HCT116 (cell line): ENCODE measurements around the gene MCL1. TPM values are rescaled to one million over a fixed set of nuclear protein-coding genes. Genes with fewer than 3 reads are reported as not detected.
A peak's percentile ranks its signal among the peaks of the same experiment; 100 is the strongest.

Source experiments
- ATAC-seq: fragments of 200-7000 bp; cut with Tn5 transposase; 2 replicates; pipeline ENCODE4 v1.9.1; 2020; ENCODE audit warnings: mild to moderate bottlenecking, moderate library complexity
- BruUV-seq: library from RNA; stranded (reverse); fragments of 400-500 nt; replicated peaks from 2 replicates; lab custom pipeline; 2021; lab: Mats Ljungman, UMichigan
- CTCF ChIA-PET: fragments of 300-600 bp; sonication (Branson Sonifier 250); formaldehyde crosslinking; loops from one replicate; lab custom pipeline; 2021; ENCODE audit warnings: antibody characterized with exemption; lab: Charles Lee
- POLR2A ChIA-PET: fragments of 300-600, 350-600 bp; sonication (Branson Sonifier 250); formaldehyde crosslinking; loops from one replicate; lab custom pipeline; 2021; ENCODE audit warnings: antibody characterized with exemption; lab: Charles Lee
- RAD21 ChIA-PET, 2 experiments: fragments of 300-600 bp; sonication (Branson Sonifier 250); formaldehyde crosslinking; loops; one replicate each; lab custom pipeline; 2023; ENCODE audit warnings: low total read pairs in 2 of 2; ENCODE audit not compliant: uncharacterized antibody in 2 of 2, unreplicated experiment in 2 of 2, low non-redundant PET in 1 of 2; lab: Charles Lee
- DNase-seq: peaks from one replicate; pipeline ENCODE4 v3.0.0-alpha.2; 2010; ENCODE audit warnings: low read depth, low spot score
- H2AFZ ChIP-seq: fragments of 200-600 bp; shearing (Covaris generic), sonication (generic); 2 replicates; pipeline ENCODE4 v1.6.1; 2017; ENCODE audit warnings: low read depth, mixed run types, mixed read lengths, antibody characterized with exemption, low read length; ENCODE audit not compliant: poor library complexity, severe bottlenecking
- H3K27ac ChIP-seq: 2 replicates; pipeline ENCODE4 v1.5.1; 2012; ENCODE audit warnings: low read depth, low read length
- H3K27me3 ChIP-seq: fragments of 200-600 bp; sonication (generic); 2 replicates; pipeline ENCODE4 v1.6.1; 2016; ENCODE audit warnings: mixed run types, low read length, mixed read lengths; ENCODE audit not compliant: insufficient read depth
- H3K36me3 ChIP-seq, 2 experiments: fragments of 200-500 bp in 1 of 2; fragments of 200-600 bp in 1 of 2; sonication (Bioruptor generic) in 1 of 2; sonication (generic) in 1 of 2; 2 replicates each; pipeline versions ENCODE4 v1.5.1 to v1.6.1; 2014 to 2016; ENCODE audit warnings: low read length in 2 of 2, inconsistent platforms in 1 of 2, mixed read lengths in 1 of 2, mixed run types in 1 of 2; ENCODE audit not compliant: insufficient read depth in 2 of 2, control insufficient read depth in 1 of 2
- H3K4me1 ChIP-seq, 2 experiments: fragments of 200-600 bp in 1 of 2; sonication (generic) in 1 of 2; 2 replicates each; pipeline versions ENCODE4 v1.5.1 to v1.6.1; 2012 to 2017; ENCODE audit warnings: low read length in 2 of 2, inconsistent platforms in 1 of 2, mild to moderate bottlenecking in 1 of 2, mixed read lengths in 1 of 2, mixed run types in 1 of 2, moderate library complexity in 1 of 2; ENCODE audit not compliant: insufficient read depth in 2 of 2, control insufficient read depth in 1 of 2
- H3K4me2 ChIP-seq: fragments of 200-600 bp; sonication (generic); 2 replicates; pipeline ENCODE4 v1.6.1; 2017; ENCODE audit warnings: mixed run types, low read length, mixed read lengths
- H3K4me3 ChIP-seq, 2 experiments: fragments of 200-600 bp in 1 of 2; sonication (generic) in 1 of 2; replicated peaks in 1 of 2; 2 replicates each; pipeline ENCODE4 v1.5.1; 2011 to 2016; ENCODE audit warnings: low read length in 2 of 2, control low read depth in 1 of 2, low read depth in 1 of 2, mild to moderate bottlenecking in 1 of 2, mixed read lengths in 1 of 2, mixed run types in 1 of 2
- H3K79me2 ChIP-seq: fragments of 200-600 bp; sonication (generic); 2 replicates; pipeline ENCODE4 v1.6.1; 2017; ENCODE audit warnings: mild to moderate bottlenecking, mixed run types, low read length, moderate library complexity, mixed read lengths; ENCODE audit not compliant: insufficient read depth
- H3K9ac ChIP-seq: fragments of 200-600 bp; sonication (generic); 2 replicates; pipeline ENCODE4 v1.6.1; 2016; ENCODE audit warnings: low read length, mixed read lengths
- H3K9me2 ChIP-seq: fragments of 200-600 bp; sonication (generic), shearing (Covaris generic); 2 replicates; pipeline ENCODE4 v1.6.1; 2017; ENCODE audit warnings: mixed run types, mild to moderate bottlenecking, moderate library complexity; ENCODE audit not compliant: insufficient read depth
- H3K9me3 ChIP-seq, 2 experiments: fragments of 200-500 bp in 1 of 2; fragments of 200-600 bp in 1 of 2; sonication (Bioruptor generic) in 1 of 2; sonication (generic) in 1 of 2; 2 replicates each; pipeline ENCODE4 v1.6.1; 2014 to 2017; ENCODE audit warnings: low read length in 2 of 2, mixed read lengths in 2 of 2, inconsistent platforms in 1 of 2, low read depth in 1 of 2, mild to moderate bottlenecking in 1 of 2, mixed run types in 1 of 2, moderate library complexity in 1 of 2; ENCODE audit not compliant: control insufficient read depth in 1 of 2, insufficient read depth in 1 of 2
- H4K20me1 ChIP-seq: fragments of 200-600 bp; sonication (generic), shearing (Covaris generic); 2 replicates; pipeline ENCODE4 v1.6.1; 2017; ENCODE audit warnings: mixed run types, mild to moderate bottlenecking, moderate library complexity; ENCODE audit not compliant: insufficient read depth
- ATF3 ChIP-seq: IDR thresholded peaks from 2 replicates; pipeline ENCODE4 v1.6.1; 2012
- CBX3 ChIP-seq: IDR thresholded peaks from 2 replicates; pipeline ENCODE4 v1.6.1; 2012; ENCODE audit warnings: low read depth
- CEBPB ChIP-seq: IDR thresholded peaks from 2 replicates; pipeline ENCODE4 v1.6.1; 2012; ENCODE audit warnings: low read depth
- CTCF ChIP-seq, 3 experiments: fragments of 200-600 bp in 1 of 3; sonication (generic) in 1 of 3; IDR thresholded peaks in 2 of 3; conservative IDR thresholded peaks in 1 of 3; 2 replicates each; pipeline ENCODE4 v1.5.1; 2012 to 2017; ENCODE audit warnings: low read depth in 2 of 3, low read length in 2 of 3, antibody characterized with exemption in 1 of 3, borderline replicate concordance in 1 of 3, control low read depth in 1 of 3, mild to moderate bottlenecking in 1 of 3, mixed read lengths in 1 of 3, mixed run types in 1 of 3, moderate library complexity in 1 of 3; ENCODE audit not compliant: insufficient read depth in 1 of 3
- EZH2phosphoT487 ChIP-seq: fragments of 200-600 bp; IDR thresholded peaks from 2 replicates; pipeline ENCODE4 v1.6.1; 2018; ENCODE audit warnings: antibody characterized with exemption, borderline replicate concordance
- FOSL1 ChIP-seq: IDR thresholded peaks from 2 replicates; pipeline ENCODE4 v1.6.1; 2012; ENCODE audit warnings: low read depth
- MAX ChIP-seq: IDR thresholded peaks from 2 replicates; pipeline ENCODE4 v1.6.1; 2012
- POLR2A ChIP-seq: IDR thresholded peaks from 2 replicates; pipeline ENCODE4 v1.7.0; 2011; ENCODE audit warnings: borderline replicate concordance; ENCODE audit not compliant: insufficient read depth, insufficient read length; ENCODE audit errors: extremely low read depth
- RAD21 ChIP-seq: IDR thresholded peaks from 2 replicates; pipeline ENCODE4 v1.6.1; 2012; ENCODE audit warnings: low read depth, mild to moderate bottlenecking
- SIN3A ChIP-seq: IDR thresholded peaks from 2 replicates; pipeline ENCODE4 v1.6.1; 2012; ENCODE audit warnings: low read depth
- SP1 ChIP-seq: IDR thresholded peaks from 2 replicates; pipeline ENCODE4 v1.6.1; 2012; ENCODE audit warnings: low read depth
- ZBTB33 ChIP-seq: IDR thresholded peaks from 2 replicates; pipeline ENCODE4 v1.6.1; 2011; ENCODE audit warnings: mild to moderate bottlenecking, low read length, moderate library complexity; ENCODE audit not compliant: insufficient replicate concordance; ENCODE audit errors: extremely low read depth
- intact Hi-C: fragments of 100-400 bp; cut with micrococcal nuclease; formaldehyde crosslinking; loops from 2 replicates; pipeline ENCODE4 v1.10.0; 2022
- total RNA-seq: library from RNA; stranded (reverse); gene quantifications from one replicate; pipeline ENCODE4 v1.2.1, GENCODE V29; 2021; ENCODE audit not compliant: unreplicated experiment

The MCL1 gene
- total RNA-seq, 1 experiment from 2014 or later: 146 TPM

- Histone ChIP-seq H4K20me1 (no peaks in the 10 kb centered on the region), H3K79me2 (peaks cover 3% of the 10 kb centered on the region; the same call in 1 of the 2 replicates), H3K27ac (0 out of 2 replicates have a peak overlapping the region, but pooled peaks have one; percentile 38), H3K4me3 (no peak overlapping the region), H3K9me3 (no peaks in the 10 kb centered on the region), H3K9me2 (no peaks in the 10 kb centered on the region), H3K27me3 (no peaks in the 10 kb centered on the region), H2AFZ (no peak overlapping the region), H3K9ac (no peak overlapping the region), H3K36me3 (peaks cover 13 to 42% of the 10 kb centered on the region in 2 experiments)
- ChIA-PET CTCF (interaction anchor here (0.7 to 3.2 kb wide), 3 partner anchors 59 to 1414 kb away, joined by 3 to 15 read pairs (median 3); no protein-coding TSS in a partner anchor), RAD21 (interaction anchor here in 1 of 2 experiments (0.6 kb wide), 1 partner anchor 18 kb away, joined by 3 read pairs; no protein-coding TSS in a partner anchor), POLR2A (interaction anchor here (0.6 to 3.4 kb wide), 5 partner anchors 9 to 60 kb away, joined by 3 to 28 read pairs (median 7); partner anchors contain the start of genes ENSA and MCL1)
- DNase-seq (no peak), ATAC-seq (no peak)
- no TSS peak for BruUV-seq
- no peak for TF ChIP-seq ATF3
- no peak for TF ChIP-seq SP1
- no peak for TF ChIP-seq EZH2phosphoT487
- TF ChIP-seq CBX3: no peak
- TF ChIP-seq, all 23 proteins: peak for 0
- peaks cover 8 to 43% of the 10 kb centered on the region in 2 experiments for H3K4me1 ChIP-seq
- intact Hi-C loops: loop anchor here (2.0 to 10.0 kb wide), 3 partner anchors 42 to 304 kb away; partner anchors contain the start of genes MCL1 and SETDB1
- H3K4me2 ChIP-seq: no peak overlapping the region
These were observed 41.5 kb upstream of the MCL1 start for GRCh38 chr1:150620919-150621318.

- Histone ChIP-seq H3K4me1 (peaks cover 14 to 46% of the 10 kb centered on the region in 2 experiments), H3K79me2 (no peaks in the 10 kb centered on the region; the same call in 1 of the 2 replicates), H3K9me2 (no peaks in the 10 kb centered on the region), H3K9me3 (no peaks in the 10 kb centered on the region), H3K4me3 (no peak overlapping the region), H3K9ac (no peak overlapping the region; the same call in 1 of the 2 replicates), H4K20me1 (no peaks in the 10 kb centered on the region), H3K4me2 (no peak overlapping the region), H2AFZ (no peak overlapping the region), H3K27ac (peak overlapping the region; percentile 38; the same call in 1 of the 2 replicates), H3K36me3 (peaks cover 10 to 39% of the 10 kb centered on the region in 2 experiments), H3K27me3 (no peaks in the 10 kb centered on the region)
- ChIA-PET POLR2A (interaction anchor here (1.4 to 3.4 kb wide), 4 partner anchors 10 to 59 kb away, joined by 5 to 28 read pairs (median 6); partner anchors contain the start of genes ENSA and MCL1), RAD21 (interaction anchor here in 1 of 2 experiments (1.1 kb wide), 1 partner anchor 193 kb away, joined by 3 read pairs; no protein-coding TSS in a partner anchor), CTCF (interaction anchor here (0.7 to 3.2 kb wide), 4 partner anchors 10 to 1415 kb away, joined by 3 to 15 read pairs (median 6); partner anchors contain the start of gene ENSA)
- intact Hi-C loops: loop anchor here (2.0 to 10.0 kb wide), 3 partner anchors 41 to 305 kb away; partner anchors contain the start of genes MCL1 and SETDB1
- DNase-seq (no peak), ATAC-seq (peak; percentile 75)
- BruUV-seq: no TSS peak
- TF ChIP-seq CTCF (IDR thresholded peaks at IDR 0.05 in 2 of 3, conservative IDR thresholded peaks at IDR 0.05 in 1 of 3; ENCODE audit: borderline replicate concordance in 1 of 3, insufficient read depth in 1 of 3, low read depth in 2 of 3, low read length in 2 of 3) (peak; percentile 26 to 41 (median 41); a peak in 3 of 6 replicates), POLR2A (no peak), MAX (no peak), CBX3 (no peak), RAD21 (peak; percentile 60), ZBTB33 (no peak), SIN3A (no peak), FOSL1 (no peak), CEBPB (no peak)
These were observed 40.4 kb upstream of the MCL1 start for GRCh38 chr1:150619576-150620509.
